AG10803 (cell line): ENCODE data around the gene CHST2.

Experiments used
- DNase-seq: peaks from one replicate; pipeline ENCODE4 v3.0.0; 2010; ENCODE audit warnings: low read depth
- H3K4me3 ChIP-seq: 2 replicates; pipeline ENCODE4 v1.5.1; 2011; ENCODE audit warnings: mild to moderate bottlenecking, low read length, control low read depth
- CTCF ChIP-seq: conservative IDR thresholded peaks from 2 replicates; pipeline ENCODE4 v1.5.1; 2011; ENCODE audit warnings: mild to moderate bottlenecking, low read length, control low read depth, inconsistent platforms

Gene CHST2

DNA sequence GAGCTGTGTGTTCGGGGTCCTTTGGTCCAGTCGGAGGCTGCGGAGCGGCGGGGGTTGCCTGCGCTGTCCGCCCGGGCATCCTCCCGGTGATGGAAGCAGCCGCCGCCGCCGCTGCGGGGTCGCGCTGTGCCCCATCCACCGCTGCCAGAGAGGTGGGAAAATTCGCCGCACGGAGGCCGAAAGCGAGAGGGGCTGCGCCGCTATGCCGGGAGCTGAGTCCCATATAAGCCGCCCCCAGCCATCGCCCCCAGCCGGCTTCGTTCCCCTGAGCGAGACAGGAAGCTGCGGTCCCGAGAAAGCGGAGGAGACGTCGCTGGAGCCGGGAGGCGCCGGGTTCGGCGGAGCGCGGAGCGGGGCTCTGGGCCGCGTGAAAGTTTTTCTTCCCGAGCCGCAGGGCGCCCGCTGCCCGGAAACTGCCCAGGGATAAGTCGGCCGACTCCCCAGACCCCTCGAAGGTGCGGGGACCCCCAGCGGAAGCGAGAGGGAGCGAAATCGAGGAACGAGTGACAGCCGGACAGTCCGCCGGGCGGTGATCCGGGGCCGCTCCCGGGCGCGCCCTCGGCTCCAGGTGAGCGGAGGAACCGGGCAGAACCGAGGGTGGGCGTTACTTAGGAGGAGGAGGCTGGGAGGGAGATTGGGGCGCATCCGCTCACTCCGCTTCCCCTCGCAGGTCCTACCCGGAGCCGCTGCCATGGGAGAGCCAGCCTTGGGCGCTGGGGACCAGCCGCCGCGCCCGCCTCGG lies 574 bp downstream of the CHST2 start:
- TF ChIP-seq CTCF, result no peak
- H3K4me3 ChIP-seq, result peak overlapping the region; percentile 79
- DNase-seq, result peak; percentile 20

GRCh38 chr3:143120716-143121240 lies 1.2 kb downstream of the CHST2 start:
- TF ChIP-seq CTCF, result peak; percentile 22
- peak; percentile 31 for DNase-seq
- H3K4me3 ChIP-seq, result peak overlapping the region; percentile 79

- peak; percentile 53 for DNase-seq
- peak; percentile 56 for TF ChIP-seq CTCF
- H3K4me3 ChIP-seq, result peak overlapping the region; percentile 79
Observed at GRCh38 chr3:143121241-143122088, 1.9 kb downstream of the CHST2 start.

DNA sequence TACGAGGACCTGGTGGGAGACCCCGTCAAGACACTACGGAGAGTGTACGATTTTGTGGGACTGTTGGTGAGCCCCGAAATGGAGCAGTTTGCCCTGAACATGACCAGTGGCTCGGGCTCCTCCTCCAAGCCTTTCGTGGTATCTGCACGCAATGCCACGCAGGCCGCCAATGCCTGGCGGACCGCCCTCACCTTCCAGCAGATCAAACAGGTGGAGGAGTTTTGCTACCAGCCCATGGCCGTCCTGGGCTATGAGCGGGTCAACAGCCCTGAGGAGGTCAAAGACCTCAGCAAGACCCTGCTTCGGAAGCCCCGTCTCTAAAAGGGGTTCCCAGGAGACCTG lies 2.5 kb downstream of the CHST2 start:
- no peak for DNase-seq
- no peak overlapping the region for H3K4me3 ChIP-seq
- no peak for TF ChIP-seq CTCF

GRCh38 chr3:143122608-143123352 lies 3.2 kb downstream of the CHST2 start:
- TF ChIP-seq CTCF, result no peak
- no peak overlapping the region for H3K4me3 ChIP-seq
- no peak for DNase-seq

DNA sequence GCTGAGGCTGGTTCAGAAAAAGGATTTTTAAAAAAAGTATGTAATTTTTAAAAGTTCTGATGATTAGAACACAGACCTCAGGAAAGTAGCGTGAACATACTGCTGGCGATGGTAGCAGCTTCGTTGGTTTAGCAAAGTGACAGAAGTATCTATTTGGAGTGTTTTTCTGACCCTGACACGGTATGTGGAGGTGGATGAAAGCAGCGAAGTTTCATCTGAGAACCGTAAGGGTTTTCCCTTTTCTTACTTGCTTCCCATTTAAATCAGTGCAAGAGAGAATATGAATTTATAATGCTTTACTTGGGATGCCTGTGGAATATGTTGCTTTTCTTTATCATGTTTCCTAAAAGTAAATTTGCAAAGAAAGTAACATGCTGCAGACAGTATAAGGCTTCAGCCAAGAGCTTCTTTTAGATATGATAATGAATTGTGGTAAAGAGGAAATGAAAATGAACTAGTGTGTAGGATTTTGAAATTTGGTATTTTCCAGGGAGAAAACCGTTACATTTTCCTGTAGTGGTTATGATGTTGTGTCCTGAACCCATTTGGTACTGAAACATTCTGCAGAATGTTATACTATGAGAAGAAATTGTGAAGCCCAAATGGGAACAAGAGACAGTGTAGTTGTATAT lies 3.9 kb downstream of the CHST2 start:
- H3K4me3 ChIP-seq, result no peak overlapping the region
- DNase-seq, result no peak
- TF ChIP-seq CTCF, result no peak
